BJ (cell line): ENCODE results near the gene U2AF1L4. TPM values are rescaled to one million over a fixed set of nuclear protein-coding genes. Genes with fewer than 3 reads are reported as not detected.
A peak's percentile ranks its signal among the peaks of the same experiment; 100 is the strongest.

ENCODE experiments used
- CTCF ChIA-PET: fragments of 350-600 bp; formaldehyde crosslinking; extraction: SDS; loops from one replicate; lab custom pipeline; 2021; ENCODE audit warnings: antibody characterized with exemption, inconsistent platforms; lab: Yijun Ruan, JAX
- POLR2A ChIA-PET: fragments of 300-600 bp; sonication (Branson Sonifier 250); formaldehyde crosslinking; extraction: SDS; loops from one replicate; lab custom pipeline; 2021; ENCODE audit warnings: antibody characterized with exemption; lab: Charles Lee
- DNase-seq: peaks from one replicate; pipeline ENCODE4 v3.0.0-alpha.2; 2011; ENCODE audit warnings: low read depth
- H3K27me3 ChIP-seq: 2 replicates; pipeline ENCODE4 v1.6.0; 2011; ENCODE audit warnings: low read length; ENCODE audit not compliant: control insufficient read depth, insufficient read depth
- H3K36me3 ChIP-seq: 2 replicates; pipeline ENCODE4 v1.5.1; 2011; ENCODE audit warnings: low read length; ENCODE audit not compliant: control insufficient read depth, insufficient read depth
- H3K4me3 ChIP-seq: 2 replicates; pipeline ENCODE4 v1.5.1; 2011; ENCODE audit warnings: low read depth, mild to moderate bottlenecking, control low read depth, low read length
- polyA plus RNA-seq: library from polyadenylated mRNA; depleted of rRNA; stranded (reverse); fragments of >200 nt; gene quantifications from 2 replicates; pipeline ENCODE4 v1.2.3, GENCODE V29; 2011
- TF ChIP-seq, protein P1 (sequence below): IDR thresholded peaks from 2 replicates; pipeline ENCODE4 v1.5.1; 2011; ENCODE audit warnings: low read depth, mild to moderate bottlenecking, control low read depth, inconsistent platforms, low read length, moderate library complexity; ENCODE audit not compliant: insufficient read depth

Gene U2AF1L4
- polyA plus RNA-seq, 1 experiment, result 20.3 TPM

- CTCF ChIA-PET, result interaction anchor here (1.5 kb wide), 1 partner anchor 44 kb away, joined by 5 read pairs; no protein-coding TSS in a partner anchor
- H3K36me3 ChIP-seq, result peaks cover 37% of the 10 kb centered on the region
- H3K27me3 ChIP-seq, result no peaks in the 10 kb centered on the region
- POLR2A ChIA-PET, result no interaction called here
- no peak overlapping the region for H3K4me3 ChIP-seq
- no peak for DNase-seq
- TF ChIP-seq, protein P1, sequence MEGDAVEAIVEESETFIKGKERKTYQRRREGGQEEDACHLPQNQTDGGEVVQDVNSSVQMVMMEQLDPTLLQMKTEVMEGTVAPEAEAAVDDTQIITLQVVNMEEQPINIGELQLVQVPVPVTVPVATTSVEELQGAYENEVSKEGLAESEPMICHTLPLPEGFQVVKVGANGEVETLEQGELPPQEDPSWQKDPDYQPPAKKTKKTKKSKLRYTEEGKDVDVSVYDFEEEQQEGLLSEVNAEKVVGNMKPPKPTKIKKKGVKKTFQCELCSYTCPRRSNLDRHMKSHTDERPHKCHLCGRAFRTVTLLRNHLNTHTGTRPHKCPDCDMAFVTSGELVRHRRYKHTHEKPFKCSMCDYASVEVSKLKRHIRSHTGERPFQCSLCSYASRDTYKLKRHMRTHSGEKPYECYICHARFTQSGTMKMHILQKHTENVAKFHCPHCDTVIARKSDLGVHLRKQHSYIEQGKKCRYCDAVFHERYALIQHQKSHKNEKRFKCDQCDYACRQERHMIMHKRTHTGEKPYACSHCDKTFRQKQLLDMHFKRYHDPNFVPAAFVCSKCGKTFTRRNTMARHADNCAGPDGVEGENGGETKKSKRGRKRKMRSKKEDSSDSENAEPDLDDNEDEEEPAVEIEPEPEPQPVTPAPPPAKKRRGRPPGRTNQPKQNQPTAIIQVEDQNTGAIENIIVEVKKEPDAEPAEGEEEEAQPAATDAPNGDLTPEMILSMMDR, result peak; percentile 22; the same call in 1 of the 2 replicates
Observed at GRCh38 chr19:35736913-35737886, 8.0 kb downstream of the U2AF1L4 start.

- ChIA-PET CTCF (no interaction called here), POLR2A (no interaction called here)
- peaks cover 56% of the 10 kb centered on the region for H3K36me3 ChIP-seq
- DNase-seq, result no peak
- no peaks in the 10 kb centered on the region for H3K27me3 ChIP-seq
- TF ChIP-seq, protein P1, result no peak
- H3K4me3 ChIP-seq, result no peak overlapping the region
Observed at GRCh38 chr19:35734889-35735288, 10.3 kb downstream of the U2AF1L4 start.

DNA sequence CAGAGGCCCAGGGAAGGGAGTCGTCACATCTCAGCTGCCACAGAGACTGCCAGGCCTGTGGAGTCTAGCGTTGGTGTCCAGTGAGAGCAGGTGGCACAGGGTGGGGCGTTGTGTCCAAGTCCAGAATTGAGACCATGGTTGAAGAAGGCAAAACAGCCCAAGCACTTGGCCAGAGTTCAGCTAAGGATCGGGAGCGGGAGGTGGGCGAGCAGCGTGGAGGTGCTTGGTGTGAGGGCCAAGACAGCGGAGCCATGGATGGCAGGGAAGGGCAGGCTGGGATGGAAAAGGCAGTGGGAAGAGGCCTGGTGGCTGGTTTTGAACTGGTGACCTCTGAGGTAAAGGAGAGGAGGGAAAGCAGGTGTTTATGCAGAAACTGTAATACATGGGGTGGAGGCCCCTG lies 10.9 kb downstream of the U2AF1L4 start:
- H3K4me3 ChIP-seq, result no peak overlapping the region
- TF ChIP-seq, protein P1, result no peak
- no peak for DNase-seq
- ChIA-PET POLR2A (no interaction called here), CTCF (no interaction called here)
- H3K36me3 ChIP-seq, result peaks cover 60% of the 10 kb centered on the region
- no peaks in the 10 kb centered on the region for H3K27me3 ChIP-seq

GRCh38 chr19:35733180-35734125 lies 11.8 kb downstream of the U2AF1L4 start:
- POLR2A ChIA-PET, result no interaction called here
- CTCF ChIA-PET, result no interaction called here
- peaks cover 65% of the 10 kb centered on the region for H3K36me3 ChIP-seq
- H3K27me3 ChIP-seq, result no peaks in the 10 kb centered on the region
- TF ChIP-seq, protein P1, result no peak
- no peak overlapping the region for H3K4me3 ChIP-seq
- no peak for DNase-seq
